ENCODE measurements around the gene GASK1A.

DNA sequence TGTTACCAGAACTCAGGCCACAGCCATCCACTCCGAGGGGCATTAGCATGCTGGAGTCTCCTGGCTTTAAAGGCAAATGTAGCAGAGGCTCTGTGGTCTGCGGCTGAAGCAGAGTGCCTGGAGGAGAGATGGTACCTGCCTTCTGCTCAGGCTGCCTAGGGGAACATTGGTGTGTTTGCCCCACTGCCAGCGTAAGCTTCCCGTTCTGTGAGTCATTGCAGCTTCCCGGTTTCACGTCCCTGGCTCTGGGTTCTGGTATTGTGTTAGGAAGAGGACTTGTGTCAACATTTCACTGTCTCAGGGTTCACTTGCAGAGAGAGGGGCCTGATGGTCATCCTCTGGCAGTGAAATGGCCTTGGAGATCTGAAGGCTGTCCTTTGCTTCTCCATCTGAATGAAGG, 1.8 kb downstream of the GASK1A start:
- TF ChIP-seq, protein P1, sequence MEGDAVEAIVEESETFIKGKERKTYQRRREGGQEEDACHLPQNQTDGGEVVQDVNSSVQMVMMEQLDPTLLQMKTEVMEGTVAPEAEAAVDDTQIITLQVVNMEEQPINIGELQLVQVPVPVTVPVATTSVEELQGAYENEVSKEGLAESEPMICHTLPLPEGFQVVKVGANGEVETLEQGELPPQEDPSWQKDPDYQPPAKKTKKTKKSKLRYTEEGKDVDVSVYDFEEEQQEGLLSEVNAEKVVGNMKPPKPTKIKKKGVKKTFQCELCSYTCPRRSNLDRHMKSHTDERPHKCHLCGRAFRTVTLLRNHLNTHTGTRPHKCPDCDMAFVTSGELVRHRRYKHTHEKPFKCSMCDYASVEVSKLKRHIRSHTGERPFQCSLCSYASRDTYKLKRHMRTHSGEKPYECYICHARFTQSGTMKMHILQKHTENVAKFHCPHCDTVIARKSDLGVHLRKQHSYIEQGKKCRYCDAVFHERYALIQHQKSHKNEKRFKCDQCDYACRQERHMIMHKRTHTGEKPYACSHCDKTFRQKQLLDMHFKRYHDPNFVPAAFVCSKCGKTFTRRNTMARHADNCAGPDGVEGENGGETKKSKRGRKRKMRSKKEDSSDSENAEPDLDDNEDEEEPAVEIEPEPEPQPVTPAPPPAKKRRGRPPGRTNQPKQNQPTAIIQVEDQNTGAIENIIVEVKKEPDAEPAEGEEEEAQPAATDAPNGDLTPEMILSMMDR (conservative IDR thresholded peaks at IDR 0.05; ENCODE audit: low read length) = no peak
- no peak for TF ChIP-seq EZH2phosphoT487 (IDR thresholded peaks at IDR 0.05; ENCODE audit: borderline replicate concordance, low read depth, low read length)

Data from OCI-LY7 (cell line).